Hematopoietic multipotent progenitor cell treated with erythropoietin and hydrocortisone succinate and interleukin-3 and kit ligand, for 4 days (in vitro differentiated cells): ENCODE data around the gene GPR32.

ENCODE experiments used
- DNase-seq: peaks from one replicate; pipeline ENCODE4 v3.0.0-alpha.2; 2015

GPR32 gene

DNA sequence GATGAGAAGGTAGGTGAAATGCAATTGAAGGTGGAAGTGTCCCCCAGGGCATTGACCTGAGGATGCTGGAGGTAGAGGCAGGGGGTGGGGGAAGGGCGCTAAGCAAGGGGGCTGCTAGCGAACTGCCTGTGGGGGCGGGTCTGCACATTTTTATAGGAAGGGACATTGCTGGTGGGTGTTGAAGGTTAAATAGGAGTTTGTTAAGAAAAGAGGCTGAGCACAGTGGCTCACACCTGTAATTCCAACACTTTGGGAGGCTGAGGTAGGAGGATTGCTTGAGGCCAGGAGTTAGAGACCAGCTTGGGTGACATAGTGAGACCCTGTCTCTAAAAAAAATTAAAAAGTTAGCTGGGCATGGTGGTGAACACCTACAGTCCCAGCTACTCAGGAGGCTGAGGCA lies 14.4 kb downstream of the GPR32 start:
- no peak for DNase-seq

DNA sequence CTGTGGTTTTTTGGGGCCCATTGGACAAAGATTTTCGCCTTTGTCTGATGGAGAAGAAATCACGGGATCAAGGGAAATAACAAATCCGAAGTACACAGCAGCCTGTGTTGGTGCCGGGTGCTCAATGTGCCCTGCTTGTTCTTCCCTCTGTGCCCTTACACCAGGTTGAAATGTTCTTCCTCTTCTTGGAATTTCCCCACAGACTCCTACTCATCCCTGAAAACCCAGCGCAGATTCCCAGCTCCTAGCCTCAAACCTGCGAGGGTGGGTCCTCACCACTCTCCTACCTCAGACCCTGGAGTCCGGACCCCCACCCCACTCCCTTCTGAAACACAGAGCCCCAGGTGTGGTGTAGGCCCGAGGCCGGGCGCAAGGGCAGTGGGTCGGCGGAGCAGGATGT lies 15.1 kb downstream of the GPR32 start:
- no peak for DNase-seq

DNA sequence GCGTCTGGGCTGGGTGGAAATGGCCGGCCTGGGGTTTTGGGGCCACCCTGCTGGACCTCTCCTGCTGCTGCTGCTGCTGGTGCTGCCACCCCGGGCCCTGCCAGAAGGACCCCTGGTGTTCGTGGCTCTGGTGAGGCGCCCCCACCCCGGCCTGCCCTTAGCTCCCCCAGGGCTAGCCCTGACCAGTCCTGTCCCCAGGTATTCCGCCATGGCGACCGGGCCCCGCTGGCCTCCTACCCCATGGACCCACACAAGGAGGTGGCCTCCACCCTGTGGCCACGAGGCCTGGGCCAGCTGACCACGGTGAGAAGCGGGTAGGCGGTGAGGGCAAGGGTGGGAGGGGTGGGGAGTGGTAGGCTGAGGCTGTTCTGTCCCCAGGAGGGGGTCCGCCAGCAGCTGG lies 20.1 kb downstream of the GPR32 start, which contains the start of gene ACP4:
TSS of gene ACP4 (plus strand) at position 20 of the 400 bp plus-strand sequence. CDS start at position 20, 0 bp downstream.
- no peak for DNase-seq

DNA sequence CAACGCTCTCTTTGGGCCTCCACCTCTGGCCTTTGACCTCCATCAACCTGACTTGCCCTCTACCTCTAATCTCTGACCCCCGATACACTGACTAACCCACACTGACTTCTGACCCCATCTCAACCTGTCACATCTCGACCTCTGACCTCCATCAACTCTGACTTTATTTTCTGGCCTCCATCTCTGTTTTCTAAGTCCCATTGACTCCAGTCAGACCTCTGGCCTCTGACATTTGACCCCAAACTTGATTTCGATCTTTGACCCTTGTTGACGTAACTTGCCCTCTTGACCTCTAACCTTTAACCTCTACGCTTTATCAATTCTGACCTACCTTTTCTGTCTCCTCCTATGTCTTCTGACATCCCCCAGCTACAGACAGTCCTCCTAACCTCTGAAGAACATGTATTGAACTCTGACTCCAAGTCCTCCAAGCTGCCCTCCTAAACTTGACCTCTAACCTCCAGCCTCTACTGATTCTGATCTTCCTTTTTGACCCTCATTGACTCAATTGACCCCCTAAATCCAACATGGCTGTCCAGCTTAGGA lies 20.7 kb downstream of the GPR32 start:
- DNase-seq: no peak

DNA sequence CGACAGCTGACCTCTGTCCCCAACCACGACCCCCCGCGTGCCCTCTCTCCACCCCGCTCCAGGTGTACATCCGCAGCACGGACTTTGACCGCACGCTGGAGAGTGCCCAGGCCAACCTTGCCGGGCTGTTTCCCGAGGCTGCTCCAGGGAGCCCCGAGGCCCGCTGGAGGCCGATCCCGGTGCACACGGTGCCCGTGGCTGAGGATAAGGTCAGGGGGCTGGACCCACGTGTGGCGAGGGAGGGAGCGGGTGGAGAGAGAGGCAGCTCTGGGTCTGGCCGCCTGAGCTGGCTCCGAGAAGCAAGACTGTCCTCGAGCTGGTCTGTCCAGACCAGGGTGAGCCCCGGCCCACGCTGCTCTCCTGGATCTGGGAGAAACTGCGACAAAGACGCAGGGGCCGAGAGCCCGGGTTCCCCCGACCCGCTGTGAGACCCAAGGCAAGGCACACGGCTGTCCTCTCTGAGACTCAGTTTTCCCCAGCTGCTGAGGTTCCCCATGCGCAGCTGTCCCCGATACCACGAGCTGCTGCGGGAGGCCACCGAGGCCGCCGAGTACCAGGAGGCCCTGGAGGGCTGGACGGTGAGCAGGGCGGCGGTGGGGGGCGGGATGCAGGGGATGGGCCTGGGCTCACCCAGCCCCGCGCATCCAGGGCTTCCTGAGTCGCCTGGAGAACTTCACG lies 21.5 kb downstream of the GPR32 start:
- no peak for DNase-seq

DNA sequence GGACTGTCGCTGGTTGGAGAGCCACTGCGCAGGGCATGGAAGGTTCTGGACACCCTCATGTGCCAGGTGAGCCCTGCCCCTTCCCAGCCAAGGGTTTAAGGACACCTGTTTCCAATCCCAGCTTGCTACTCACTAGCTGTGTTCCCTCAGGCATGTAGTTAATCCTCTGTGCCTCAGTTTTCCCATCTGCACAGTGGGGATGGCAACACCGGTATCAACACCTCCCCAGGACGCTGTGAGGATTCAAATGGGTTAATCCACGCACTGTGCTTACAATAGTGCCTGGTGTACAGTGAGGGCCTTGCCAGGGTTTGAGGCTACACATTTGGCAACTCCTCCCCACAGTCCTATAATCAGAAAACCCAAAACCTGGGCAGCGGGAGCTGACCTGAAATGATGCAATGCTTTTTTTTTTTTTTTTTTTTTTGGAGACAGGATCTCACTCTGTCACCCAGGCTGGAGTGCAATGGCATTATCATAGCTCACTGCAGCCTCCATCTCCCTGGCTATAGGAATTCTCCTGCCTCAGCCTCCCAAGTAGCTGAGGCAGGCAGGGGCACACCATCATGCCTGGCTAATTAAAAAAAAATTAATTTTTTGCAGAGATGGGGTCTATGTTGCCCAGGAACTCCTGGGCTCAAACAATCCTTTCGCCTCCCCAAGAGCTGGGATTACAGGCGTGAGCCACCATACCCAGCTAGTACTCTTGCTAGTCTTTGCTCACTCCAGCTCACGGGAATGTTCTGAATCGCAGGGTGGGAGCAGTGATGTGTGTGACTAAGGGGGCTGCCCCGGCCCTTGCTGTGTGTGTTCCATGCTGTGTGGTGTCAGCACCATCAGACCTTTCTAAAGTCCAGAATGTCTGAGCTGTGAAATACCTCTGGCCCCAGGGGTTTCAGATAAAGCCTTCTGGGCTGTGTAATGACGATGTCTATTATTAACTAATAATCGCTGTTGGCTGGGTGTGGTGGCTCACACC lies 22.3 kb downstream of the GPR32 start:
- DNase-seq: no peak

DNA sequence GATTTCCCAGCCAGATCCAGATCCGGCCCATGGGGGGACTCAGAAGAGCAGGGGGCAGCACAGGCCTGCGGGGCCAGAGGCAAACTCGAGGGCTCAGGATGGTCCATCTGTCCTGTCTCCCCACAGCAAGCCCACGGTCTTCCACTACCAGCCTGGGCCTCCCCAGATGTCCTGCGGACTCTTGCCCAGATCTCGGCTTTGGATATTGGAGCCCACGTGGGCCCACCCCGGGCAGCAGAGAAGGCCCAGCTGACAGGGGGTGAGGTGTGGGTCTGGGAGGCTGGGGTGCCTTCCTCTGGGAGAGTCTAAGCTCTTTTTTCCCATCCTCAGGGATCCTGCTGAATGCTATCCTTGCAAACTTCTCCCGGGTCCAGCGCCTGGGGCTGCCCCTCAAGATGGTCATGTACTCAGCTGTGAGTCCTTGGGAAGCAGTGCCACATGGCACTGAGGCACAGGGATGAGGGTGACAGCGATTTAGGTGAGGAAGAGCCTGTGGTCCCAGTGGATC lies 23.3 kb downstream of the GPR32 start:
- DNase-seq: no peak

DNA sequence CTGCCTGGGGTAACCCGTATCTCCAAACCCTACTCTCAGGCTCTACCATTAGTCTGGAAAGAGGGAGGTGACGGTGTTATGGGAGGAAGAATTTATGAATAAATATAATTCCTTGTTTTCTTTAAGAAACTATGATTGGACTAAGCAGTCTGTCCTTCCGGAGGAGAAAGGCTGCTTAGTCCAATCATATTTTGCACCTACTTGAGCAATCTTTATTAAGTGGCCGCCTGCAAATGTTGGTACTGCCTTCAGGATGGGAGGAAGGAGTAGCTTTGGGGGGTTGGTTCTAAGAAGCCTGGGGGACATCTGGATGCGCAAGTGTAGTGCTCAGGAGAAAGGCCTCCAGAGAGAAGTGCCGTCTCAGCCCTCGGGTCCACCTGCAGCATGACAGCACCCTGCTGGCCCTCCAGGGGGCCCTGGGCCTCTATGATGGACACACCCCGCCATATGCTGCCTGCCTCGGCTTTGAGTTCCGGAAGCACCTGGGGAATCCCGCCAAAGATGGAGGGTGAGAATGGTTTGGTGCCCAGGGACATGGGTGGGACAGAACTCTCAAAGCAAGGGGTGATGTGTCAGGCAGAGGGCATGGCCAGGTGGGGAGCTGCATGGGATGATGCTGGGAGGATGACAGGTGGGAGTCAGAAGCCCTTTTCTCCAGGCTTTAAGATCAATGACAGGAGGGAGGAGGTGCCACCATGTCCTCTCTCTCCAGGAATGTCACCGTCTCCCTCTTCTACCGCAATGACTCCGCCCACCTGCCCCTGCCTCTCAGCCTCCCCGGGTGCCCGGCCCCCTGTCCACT lies 24.0 kb downstream of the GPR32 start:
- peak; percentile 74 for DNase-seq

DNA sequence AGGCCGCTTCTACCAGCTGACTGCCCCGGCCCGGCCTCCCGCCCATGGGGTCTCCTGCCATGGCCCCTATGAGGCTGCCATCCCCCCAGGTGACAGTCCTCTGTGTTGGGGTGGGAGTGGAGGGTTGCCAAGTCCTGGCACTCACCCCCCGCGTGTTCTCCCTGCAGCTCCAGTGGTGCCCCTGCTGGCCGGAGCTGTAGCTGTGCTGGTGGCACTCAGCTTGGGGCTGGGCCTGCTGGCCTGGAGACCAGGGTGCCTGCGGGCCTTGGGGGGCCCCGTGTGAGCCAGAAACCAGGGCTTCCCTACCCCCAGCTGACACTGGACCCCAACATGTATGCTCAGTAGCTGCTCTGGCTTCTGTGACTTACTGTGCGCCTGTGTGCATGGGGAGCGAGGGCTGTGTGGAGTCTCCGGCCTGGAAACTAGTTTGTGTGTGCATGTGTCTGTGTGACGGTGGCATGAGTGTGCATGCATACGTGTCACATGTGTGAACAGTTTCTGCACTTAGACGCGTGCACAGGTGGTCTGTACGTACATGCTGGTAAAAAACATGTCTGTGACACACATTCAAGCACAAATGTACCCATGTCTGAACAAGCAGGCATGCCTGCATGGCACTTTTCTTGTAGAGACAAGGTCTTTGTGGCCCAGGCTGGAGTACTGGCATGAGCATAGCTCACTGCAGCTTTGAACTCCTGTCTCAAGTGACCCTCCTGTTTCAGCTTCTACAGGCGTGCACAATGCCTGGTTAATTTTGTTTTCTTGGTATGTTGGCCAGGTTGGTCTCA lies 24.8 kb downstream of the GPR32 start:
- peak; percentile 83 for DNase-seq

DNA sequence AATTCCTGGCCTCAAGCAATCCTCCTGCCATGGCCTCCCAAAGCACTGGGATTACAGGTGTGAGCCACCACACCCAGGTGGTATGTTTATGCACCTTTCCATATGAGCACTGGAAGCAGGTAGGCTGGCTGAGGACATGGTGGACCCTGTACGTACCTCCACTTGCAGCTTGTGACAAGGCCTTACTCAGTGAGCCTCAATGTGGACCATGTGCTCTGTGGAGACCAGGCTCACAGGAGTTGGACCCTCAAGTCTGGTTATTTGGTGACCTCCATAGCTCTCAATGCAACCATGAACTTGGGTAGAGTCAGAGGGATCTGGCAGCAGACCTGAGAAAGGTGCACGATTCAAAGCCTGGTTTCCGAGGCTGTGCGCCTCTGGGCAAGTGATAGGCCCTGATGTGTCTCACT lies 25.4 kb downstream of the GPR32 start:
- DNase-seq: no peak

DNA sequence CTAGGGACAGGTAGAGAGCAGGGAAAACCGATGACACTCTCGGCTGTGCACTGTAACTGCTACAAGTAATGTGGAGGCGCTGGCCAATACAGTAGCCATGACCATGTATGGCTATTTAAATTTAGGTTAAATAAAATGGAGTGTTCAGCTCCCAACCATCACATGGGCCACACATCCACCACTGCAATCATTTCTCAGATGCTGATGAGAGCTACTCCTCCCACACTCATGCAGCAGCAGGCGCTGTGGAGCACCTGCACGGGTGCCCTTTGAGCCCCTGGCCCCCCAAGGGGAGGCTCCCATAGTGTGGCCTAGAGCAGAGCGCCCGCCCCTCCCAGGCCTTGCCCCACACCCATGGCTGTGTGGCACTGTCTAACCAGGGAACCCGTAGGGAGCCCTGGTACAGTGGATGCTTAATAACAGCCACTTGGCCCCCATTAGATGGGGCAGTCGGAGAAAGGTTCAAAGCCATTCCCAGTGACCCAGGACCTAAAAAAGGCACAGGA lies 25.9 kb downstream of the GPR32 start:
- DNase-seq: no peak

DNA sequence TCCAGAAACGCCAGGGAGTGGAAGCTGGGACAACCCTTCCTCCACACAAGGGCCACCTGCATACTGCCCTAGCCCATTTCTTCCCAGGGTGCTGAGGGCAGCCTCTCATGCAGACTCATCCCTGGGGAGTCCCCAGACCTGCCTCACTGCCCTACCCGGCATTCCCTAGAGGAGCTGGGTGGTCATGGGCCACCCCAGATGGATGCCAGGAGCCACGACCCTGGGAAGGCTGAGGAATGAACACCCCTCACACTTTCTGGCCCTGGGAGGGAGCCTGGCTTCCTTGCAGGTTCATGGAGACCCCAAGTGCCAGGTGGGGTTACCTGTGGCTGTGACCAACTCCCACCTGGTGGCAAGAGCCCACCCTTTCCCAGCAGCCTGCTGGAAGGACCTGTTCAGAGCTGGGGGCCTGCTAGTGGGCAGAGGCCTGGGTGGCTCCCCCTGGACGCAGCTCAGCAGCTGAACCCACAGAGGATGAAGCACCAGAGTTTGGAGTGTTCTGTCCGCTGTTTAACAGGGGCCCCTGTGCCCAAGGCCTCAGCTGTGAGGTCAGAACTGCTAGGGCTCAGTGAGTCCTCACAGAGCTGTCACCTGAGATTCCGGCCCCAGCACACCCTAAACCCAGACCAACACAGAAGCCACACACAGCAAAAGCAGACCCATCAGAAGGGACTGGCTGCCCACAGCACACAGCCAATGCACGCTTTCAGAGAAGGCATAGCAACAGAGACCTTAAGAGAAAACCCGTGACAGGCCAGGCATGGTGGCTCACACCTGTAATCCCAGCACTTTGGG lies 26.6 kb downstream of the GPR32 start:
- no peak for DNase-seq

DNA sequence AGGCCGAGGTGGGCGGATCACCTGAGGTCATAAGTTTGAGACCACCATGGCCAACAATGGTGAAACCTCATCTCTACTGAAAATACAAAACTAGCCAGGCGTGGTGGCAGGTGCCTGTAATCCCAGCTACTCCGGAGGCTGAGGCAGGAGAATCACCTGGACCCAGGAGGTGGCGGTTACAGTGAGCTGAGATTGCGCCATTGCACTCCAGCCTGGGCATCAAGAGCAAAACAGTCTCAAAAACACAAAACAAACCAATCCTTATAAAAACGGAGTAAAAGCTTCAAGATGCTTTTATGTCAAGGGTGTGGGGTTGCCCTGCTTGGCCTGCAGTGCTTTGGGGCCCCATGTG lies 27.1 kb downstream of the GPR32 start:
- DNase-seq: no peak

DNA sequence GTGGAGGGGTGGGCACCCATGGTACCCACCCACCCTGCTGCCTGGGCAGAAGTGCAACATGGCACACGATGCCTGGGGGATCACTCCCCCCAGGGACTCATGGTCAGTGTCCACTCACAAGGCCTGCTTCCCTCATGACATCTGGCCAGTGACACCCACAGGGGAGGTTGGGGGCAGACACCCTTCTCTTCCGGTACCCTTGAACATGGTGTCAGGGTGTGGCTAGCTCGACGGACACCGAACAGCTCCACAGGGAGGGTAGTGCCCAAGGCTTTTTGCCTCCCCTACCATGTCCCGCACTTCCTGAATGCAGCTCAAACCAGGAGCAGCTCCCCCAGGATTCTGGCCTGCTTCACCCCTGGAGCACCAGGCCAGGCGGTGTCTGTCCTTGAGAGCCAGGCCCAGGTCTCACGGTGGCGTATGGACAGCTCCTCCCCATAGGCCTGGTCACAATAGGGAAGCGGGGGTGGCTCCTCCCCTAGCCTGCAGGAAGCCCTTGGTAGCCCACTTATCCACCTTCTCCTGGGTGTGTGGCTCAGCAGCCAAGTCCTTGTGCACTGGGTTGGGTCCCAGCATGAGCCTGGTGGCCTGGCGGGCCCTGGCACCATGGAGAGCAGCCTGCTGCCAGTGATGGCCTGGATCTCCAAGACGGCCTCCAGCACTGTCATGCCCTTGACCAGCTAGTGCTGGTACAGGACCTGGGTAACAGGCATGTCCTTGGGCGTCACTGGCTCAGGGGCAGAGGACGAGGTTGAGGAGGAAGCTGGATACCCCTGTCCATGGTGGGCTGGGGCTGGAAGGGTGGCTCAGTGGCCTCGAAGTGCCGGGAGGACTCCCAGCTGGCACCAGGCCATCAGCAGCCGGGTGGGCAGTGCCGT lies 27.8 kb downstream of the GPR32 start:
- no peak for DNase-seq

DNA sequence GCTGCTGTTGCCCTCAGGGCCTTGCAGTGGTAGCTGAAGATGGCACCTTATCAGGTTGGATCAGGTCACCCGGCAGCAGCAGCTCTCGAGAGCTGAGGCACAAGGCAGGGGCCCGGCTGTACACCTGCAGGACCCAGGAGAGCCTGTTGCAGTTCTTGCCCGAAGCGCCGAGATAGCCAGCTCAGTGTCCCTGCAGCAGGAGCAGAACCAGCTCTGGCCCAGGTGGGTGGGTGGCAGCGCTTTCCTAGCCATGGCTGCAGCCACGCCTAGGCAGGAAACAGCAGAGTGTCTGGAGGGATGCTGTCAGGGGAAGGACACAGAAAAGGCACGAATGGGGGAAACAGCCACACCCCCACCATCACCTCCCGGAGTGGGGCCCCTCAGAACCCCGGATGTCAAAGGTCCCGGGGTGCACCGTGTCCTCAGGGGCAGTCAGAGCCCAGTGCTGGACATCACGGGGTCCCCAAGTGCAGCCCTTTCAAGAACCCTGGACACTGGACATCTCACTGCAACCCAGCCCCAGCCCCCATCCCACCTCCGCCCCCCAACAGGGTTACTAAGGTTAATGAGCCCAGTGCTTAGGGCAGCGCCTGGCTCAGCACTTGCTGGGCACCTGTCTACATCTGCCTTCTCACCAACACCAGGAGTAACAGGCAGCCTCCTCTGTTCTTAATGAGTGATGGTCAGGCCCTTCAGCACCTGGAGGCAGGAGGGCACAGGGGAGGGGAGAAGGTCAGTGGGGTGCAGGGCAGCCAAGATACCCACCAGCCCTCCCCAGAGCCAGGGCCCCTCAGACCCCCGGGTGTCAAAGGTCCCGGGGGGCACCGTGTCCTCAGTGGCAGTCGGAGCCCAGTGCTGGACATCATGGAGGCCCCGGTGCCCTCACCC lies 28.6 kb downstream of the GPR32 start:
- DNase-seq: no peak

DNA sequence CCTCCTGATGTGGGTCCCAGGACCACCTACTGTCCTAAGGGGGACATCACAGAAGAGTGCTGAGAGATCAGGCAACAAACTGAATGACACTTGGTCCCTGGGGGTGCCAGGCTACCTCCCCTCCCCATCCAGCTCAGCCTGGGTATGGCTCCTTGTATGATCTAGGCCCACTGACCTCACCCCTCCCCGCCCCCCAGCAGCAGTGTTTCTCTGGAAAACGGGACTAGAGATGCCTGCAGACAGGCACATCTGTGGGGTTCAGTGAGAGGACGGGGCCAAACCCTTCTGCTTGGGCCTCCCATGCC lies 29.2 kb downstream of the GPR32 start:
- DNase-seq: no peak

DNA sequence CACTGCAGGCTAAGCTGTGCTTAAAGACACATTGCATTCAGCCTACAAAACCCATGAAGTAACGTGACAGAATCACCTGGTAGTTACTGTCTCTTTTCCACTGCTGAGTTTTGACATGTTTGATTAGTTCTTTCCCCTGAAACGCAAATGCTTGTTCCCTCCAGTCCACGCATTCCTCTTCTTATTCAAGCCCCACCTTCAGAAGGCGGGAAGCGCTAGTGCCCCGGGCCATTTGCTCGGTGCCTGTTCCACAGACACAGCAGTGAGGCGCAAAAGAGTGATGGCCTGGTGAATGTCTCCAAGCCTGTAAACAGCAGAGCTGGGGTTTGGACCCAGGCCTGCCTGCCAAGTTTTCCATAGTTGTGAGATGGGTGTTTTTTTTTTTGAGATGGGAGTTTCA lies 30.8 kb downstream of the GPR32 start:
- DNase-seq: no peak

DNA sequence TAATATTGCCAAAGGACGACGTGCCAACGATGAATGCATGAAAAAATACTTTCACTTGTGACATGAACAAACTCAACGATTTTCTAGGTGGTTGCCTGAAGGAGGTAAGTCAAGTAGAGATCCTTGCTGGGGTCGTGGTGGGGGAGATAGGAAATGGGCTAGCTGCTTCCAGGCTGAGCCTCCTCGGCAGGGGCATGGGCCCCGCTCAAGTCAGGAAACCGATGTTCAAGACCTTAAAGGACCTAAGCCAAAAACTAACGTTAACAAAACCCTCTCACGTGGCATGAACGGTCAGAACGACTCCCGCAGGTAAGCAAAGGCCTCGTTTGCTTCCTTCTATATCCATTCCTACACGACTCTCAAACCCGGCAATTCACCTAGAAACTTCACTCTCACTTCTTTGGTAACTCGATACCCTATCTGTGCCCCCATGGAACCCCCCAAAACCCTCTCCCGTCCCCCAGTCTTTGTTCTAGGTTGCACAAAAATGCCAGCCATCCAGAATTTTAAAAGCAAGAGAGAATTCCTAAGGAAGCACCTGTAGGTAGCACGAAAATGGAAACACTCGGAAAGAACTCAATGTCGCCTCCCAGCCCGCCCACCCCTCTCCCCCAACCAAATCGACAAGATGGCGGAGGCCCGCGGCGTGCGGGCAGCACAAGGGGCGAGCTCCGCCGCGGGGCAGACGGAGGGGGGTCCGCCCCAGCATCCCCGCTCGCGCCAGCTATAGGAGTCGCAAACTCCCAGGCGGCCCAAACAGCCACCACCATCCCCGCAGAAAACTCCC lies 33.6 kb downstream of the GPR32 start:
- peak; percentile 71 for DNase-seq
